Measurements from ENCODE around the gene PLEKHA8. TPM values are rescaled to one million over a fixed set of nuclear protein-coding genes. Genes with fewer than 3 reads are reported as not detected.

The PLEKHA8 gene
- total RNA-seq, 1 experiment from 2014 or later = 23.0 TPM

- 0 out of 2 replicates have a peak, but pooled peaks cover 5% of the 10 kb centered on the region for H3F3A ChIP-seq (ENCODE audit: insufficient read depth, low read depth)
- no peak overlapping the region for H3K4me3 ChIP-seq
- TF ChIP-seq EZH2 (IDR thresholded peaks at IDR 0.05; ENCODE audit: low read depth) = no peak
- TF ChIP-seq CTCF (conservative IDR thresholded peaks at IDR 0.05) = no peak
- no peaks in the 10 kb centered on the region for H3K9me2 ChIP-seq (ENCODE audit: insufficient read depth)
- no peak for DNase-seq
- no peaks in the 10 kb centered on the region for H3K27me3 ChIP-seq (ENCODE audit: insufficient read depth, low read depth)
- BruUV-seq (replicated peaks) = no TSS peak
- ChIA-PET POLR2A (ENCODE audit: unreplicated experiment) (no interaction called here), CTCF (no interaction called here)
- H3K4me2 ChIP-seq = no peak overlapping the region
- intact Hi-C loops (cut with micrococcal nuclease; ENCODE audit: unreplicated experiment) = no loop called here
- no peaks in the 10 kb centered on the region for H3K79me2 ChIP-seq (ENCODE audit: low read depth)
- H3K27ac ChIP-seq = no peak overlapping the region
- H3K9me3 ChIP-seq (ENCODE audit: insufficient read depth, low read depth) = no peaks in the 10 kb centered on the region
- H2AFZ ChIP-seq = no peak overlapping the region
- H3K36me3 ChIP-seq (ENCODE audit: low read depth) = 0 out of 2 replicates have a peak, but pooled peaks cover 4% of the 10 kb centered on the region
- no peaks in the 10 kb centered on the region for H3K4me1 ChIP-seq (replicated peaks; ENCODE audit: insufficient read depth)
- no peaks in the 10 kb centered on the region for H4K20me1 ChIP-seq (ENCODE audit: insufficient read depth)
Measured at GRCh38 chr7:30076411-30076810, 48.2 kb downstream of the PLEKHA8 start.

- no peak for DNase-seq
- Histone ChIP-seq H3K4me1 (replicated peaks; ENCODE audit: insufficient read depth) (no peaks in the 10 kb centered on the region), H3K9me2 (ENCODE audit: insufficient read depth) (no peaks in the 10 kb centered on the region), H3F3A (ENCODE audit: insufficient read depth, low read depth) (0 out of 2 replicates have a peak, but pooled peaks cover 5% of the 10 kb centered on the region), H3K9me3 (ENCODE audit: insufficient read depth, low read depth) (no peaks in the 10 kb centered on the region), H3K79me2 (ENCODE audit: low read depth) (no peaks in the 10 kb centered on the region), H3K36me3 (ENCODE audit: low read depth) (0 out of 2 replicates have a peak, but pooled peaks cover 4% of the 10 kb centered on the region), H2AFZ (no peak overlapping the region), H3K4me3 (no peak overlapping the region), H3K27ac (no peak overlapping the region), H3K27me3 (ENCODE audit: insufficient read depth, low read depth) (no peaks in the 10 kb centered on the region), H4K20me1 (ENCODE audit: insufficient read depth) (no peaks in the 10 kb centered on the region), H3K4me2 (no peak overlapping the region)
- TF ChIP-seq CTCF (conservative IDR thresholded peaks at IDR 0.05) (no peak), EZH2 (IDR thresholded peaks at IDR 0.05; ENCODE audit: low read depth) (no peak)
- intact Hi-C loops (cut with micrococcal nuclease; ENCODE audit: unreplicated experiment) = no loop called here
- ChIA-PET CTCF (no interaction called here), POLR2A (ENCODE audit: unreplicated experiment) (interaction anchor here (0.5 kb wide), 1 partner anchor 114 kb away, joined by 10 read pairs; no protein-coding TSS in a partner anchor)
- no TSS peak for BruUV-seq (replicated peaks)
Measured at GRCh38 chr7:30078280-30078679, 50.1 kb downstream of the PLEKHA8 start.

- intact Hi-C loops (cut with micrococcal nuclease; ENCODE audit: unreplicated experiment) = loop anchor here (5.0 kb wide), 1 partner anchor 482 kb away; no protein-coding TSS in a partner anchor
- no peaks in the 10 kb centered on the region for H3K9me3 ChIP-seq (ENCODE audit: insufficient read depth, low read depth)
- DNase-seq = no peak
- H3K9me2 ChIP-seq (ENCODE audit: insufficient read depth) = no peaks in the 10 kb centered on the region
- no peaks in the 10 kb centered on the region for H4K20me1 ChIP-seq (ENCODE audit: insufficient read depth)
- ChIA-PET POLR2A (ENCODE audit: unreplicated experiment) (interaction anchor here (0.6 kb wide), 1 partner anchor 141 kb away, joined by 10 read pairs; no protein-coding TSS in a partner anchor), CTCF (no interaction called here)
- no peaks in the 10 kb centered on the region for H3K27me3 ChIP-seq (ENCODE audit: insufficient read depth, low read depth)
- no TSS peak for BruUV-seq (replicated peaks)
- no peak overlapping the region for H3K4me2 ChIP-seq
- no peak overlapping the region for H3K27ac ChIP-seq
- H2AFZ ChIP-seq = no peak overlapping the region
- H3K4me1 ChIP-seq (replicated peaks; ENCODE audit: insufficient read depth) = no peaks in the 10 kb centered on the region
- H3K36me3 ChIP-seq (ENCODE audit: low read depth) = 0 out of 2 replicates have a peak, but pooled peaks cover 4% of the 10 kb centered on the region
- TF ChIP-seq EZH2 (IDR thresholded peaks at IDR 0.05; ENCODE audit: low read depth) = no peak
- no peak overlapping the region for H3K4me3 ChIP-seq
- no peaks in the 10 kb centered on the region for H3F3A ChIP-seq (ENCODE audit: insufficient read depth, low read depth)
- no peaks in the 10 kb centered on the region for H3K79me2 ChIP-seq (ENCODE audit: low read depth)
Measured at GRCh38 chr7:30079880-30080279, 51.7 kb downstream of the PLEKHA8 start.

GRCh38 chr7:30080818-30081217, 52.6 kb downstream of the PLEKHA8 start:
- CTCF ChIA-PET = interaction anchor here (0.5 kb wide), 1 partner anchor 84 kb away, joined by 6 read pairs; no protein-coding TSS in a partner anchor
- intact Hi-C loops (cut with micrococcal nuclease; ENCODE audit: unreplicated experiment) = loop anchor here (5.0 kb wide), 1 partner anchor 481 kb away; no protein-coding TSS in a partner anchor
- Histone ChIP-seq H2AFZ (no peak overlapping the region), H3K36me3 (ENCODE audit: low read depth) (0 out of 2 replicates have a peak, but pooled peaks cover 4% of the 10 kb centered on the region), H3K4me3 (no peak overlapping the region), H3K27me3 (ENCODE audit: insufficient read depth, low read depth) (no peaks in the 10 kb centered on the region), H4K20me1 (ENCODE audit: insufficient read depth) (no peaks in the 10 kb centered on the region), H3K79me2 (ENCODE audit: low read depth) (no peaks in the 10 kb centered on the region), H3K4me2 (no peak overlapping the region), H3K9me2 (ENCODE audit: insufficient read depth) (no peaks in the 10 kb centered on the region), H3K4me1 (replicated peaks; ENCODE audit: insufficient read depth) (no peaks in the 10 kb centered on the region), H3K9me3 (ENCODE audit: insufficient read depth, low read depth) (no peaks in the 10 kb centered on the region), H3K27ac (no peak overlapping the region), H3F3A (ENCODE audit: insufficient read depth, low read depth) (no peaks in the 10 kb centered on the region)
- BruUV-seq (replicated peaks) = no TSS peak
- no peak for TF ChIP-seq EZH2 (IDR thresholded peaks at IDR 0.05; ENCODE audit: low read depth)
- TF ChIP-seq CTCF (conservative IDR thresholded peaks at IDR 0.05) = no peak
- DNase-seq = no peak
- POLR2A ChIA-PET (ENCODE audit: unreplicated experiment) = no interaction called here

All from PC-9 (cell line).